Astrocyte (in vitro differentiated cells and primary cell): Measurements from ENCODE around the gene COMT. TPM values are rescaled to one million over a fixed set of nuclear protein-coding genes. Genes with fewer than 3 reads are reported as not detected.

ENCODE experiments used
- DNase-seq: peaks from one replicate; pipeline ENCODE4 v3.0.0-alpha.2; 2010; ENCODE audit warnings: low read depth
- FAIRE-seq: peaks from 2 replicates; lab custom pipeline; 2011; peaks lifted over from hg19 to GRCh38; lab: Jason Lieb, UNC
- H2AFZ ChIP-seq: 2 replicates; pipeline ENCODE4 v1.6.0; 2012; ENCODE audit warnings: low read depth, low read length, inconsistent platforms
- H3K27ac ChIP-seq: 2 replicates; pipeline ENCODE4 v1.5.1; 2011; ENCODE audit warnings: low read depth, low read length, inconsistent platforms
- H3K27me3 ChIP-seq: 2 replicates; pipeline ENCODE4 v1.6.0; 2011; ENCODE audit warnings: low read length, inconsistent platforms; ENCODE audit not compliant: insufficient read depth
- H3K36me3 ChIP-seq: 2 replicates; pipeline ENCODE4 v1.5.1; 2011; ENCODE audit warnings: low read length, inconsistent platforms; ENCODE audit not compliant: insufficient read depth
- H3K4me1 ChIP-seq: 2 replicates; pipeline ENCODE4 v1.5.1; 2011; ENCODE audit warnings: low read length, inconsistent platforms; ENCODE audit not compliant: insufficient read depth
- H3K4me2 ChIP-seq: 2 replicates; pipeline ENCODE4 v1.6.0; 2012; ENCODE audit warnings: low read length, inconsistent platforms
- H3K4me3 ChIP-seq: 2 replicates; pipeline ENCODE4 v1.5.1; 2011; ENCODE audit warnings: low read depth, mild to moderate bottlenecking, low read length, inconsistent platforms; ENCODE audit not compliant: insufficient read depth
- H3K79me2 ChIP-seq: 2 replicates; pipeline ENCODE4 v1.6.0; 2012; ENCODE audit warnings: mild to moderate bottlenecking, low read length, inconsistent platforms; ENCODE audit not compliant: insufficient read depth
- H3K9ac ChIP-seq: 2 replicates; pipeline ENCODE4 v1.6.0; 2012; ENCODE audit warnings: mild to moderate bottlenecking, low read length, inconsistent platforms
- H3K9me3 ChIP-seq: 2 replicates; pipeline ENCODE4 v1.5.1; 2012; ENCODE audit warnings: low read depth, mild to moderate bottlenecking, low read length, inconsistent platforms; ENCODE audit not compliant: insufficient read depth
- H4K20me1 ChIP-seq: 2 replicates; pipeline ENCODE4 v1.6.0; 2012; ENCODE audit warnings: low read length, inconsistent platforms; ENCODE audit not compliant: insufficient read depth
- H3K27ac Mint-ChIP-seq: one replicate; pipeline ENCODE4 v1.8.0; 2021; ENCODE audit warnings: mild to moderate bottlenecking, mixed read lengths; ENCODE audit not compliant: unreplicated experiment
- H3K27me3 Mint-ChIP-seq: one replicate; pipeline ENCODE4 v1.8.0; 2021; ENCODE audit warnings: low read depth, mixed read lengths; ENCODE audit not compliant: unreplicated experiment
- H3K36me3 Mint-ChIP-seq: one replicate; pipeline ENCODE4 v1.8.0; 2021; ENCODE audit warnings: low read depth, mixed read lengths; ENCODE audit not compliant: unreplicated experiment
- H3K4me1 Mint-ChIP-seq: one replicate; pipeline ENCODE4 v1.8.0; 2021; ENCODE audit warnings: low read depth, mixed read lengths; ENCODE audit not compliant: unreplicated experiment
- H3K4me3 Mint-ChIP-seq: one replicate; pipeline ENCODE4 v1.8.0; 2021; ENCODE audit warnings: mild to moderate bottlenecking, moderate library complexity, mixed read lengths; ENCODE audit not compliant: unreplicated experiment
- H3K9me3 Mint-ChIP-seq: one replicate; pipeline ENCODE4 v1.8.0; 2021; ENCODE audit warnings: mild to moderate bottlenecking, mixed read lengths; ENCODE audit not compliant: unreplicated experiment
- EZH2 ChIP-seq: IDR thresholded peaks from 2 replicates; pipeline ENCODE4 v1.6.1; 2012; ENCODE audit warnings: mild to moderate bottlenecking, low read length, inconsistent platforms; ENCODE audit not compliant: insufficient read depth
- total RNA-seq: library from RNA; stranded (reverse); gene quantifications from 2 replicates; pipeline ENCODE4 v1.2.1, GENCODE V29; 2021
- TF ChIP-seq, protein P1 (sequence below): IDR thresholded peaks from 2 replicates; pipeline ENCODE4 v1.5.1; 2011; ENCODE audit warnings: low read depth, mild to moderate bottlenecking, inconsistent platforms, low read length, moderate library complexity; ENCODE audit not compliant: insufficient read depth

Gene COMT
- total RNA-seq, 1 donor from 2014 or later = 116 TPM

DNA sequence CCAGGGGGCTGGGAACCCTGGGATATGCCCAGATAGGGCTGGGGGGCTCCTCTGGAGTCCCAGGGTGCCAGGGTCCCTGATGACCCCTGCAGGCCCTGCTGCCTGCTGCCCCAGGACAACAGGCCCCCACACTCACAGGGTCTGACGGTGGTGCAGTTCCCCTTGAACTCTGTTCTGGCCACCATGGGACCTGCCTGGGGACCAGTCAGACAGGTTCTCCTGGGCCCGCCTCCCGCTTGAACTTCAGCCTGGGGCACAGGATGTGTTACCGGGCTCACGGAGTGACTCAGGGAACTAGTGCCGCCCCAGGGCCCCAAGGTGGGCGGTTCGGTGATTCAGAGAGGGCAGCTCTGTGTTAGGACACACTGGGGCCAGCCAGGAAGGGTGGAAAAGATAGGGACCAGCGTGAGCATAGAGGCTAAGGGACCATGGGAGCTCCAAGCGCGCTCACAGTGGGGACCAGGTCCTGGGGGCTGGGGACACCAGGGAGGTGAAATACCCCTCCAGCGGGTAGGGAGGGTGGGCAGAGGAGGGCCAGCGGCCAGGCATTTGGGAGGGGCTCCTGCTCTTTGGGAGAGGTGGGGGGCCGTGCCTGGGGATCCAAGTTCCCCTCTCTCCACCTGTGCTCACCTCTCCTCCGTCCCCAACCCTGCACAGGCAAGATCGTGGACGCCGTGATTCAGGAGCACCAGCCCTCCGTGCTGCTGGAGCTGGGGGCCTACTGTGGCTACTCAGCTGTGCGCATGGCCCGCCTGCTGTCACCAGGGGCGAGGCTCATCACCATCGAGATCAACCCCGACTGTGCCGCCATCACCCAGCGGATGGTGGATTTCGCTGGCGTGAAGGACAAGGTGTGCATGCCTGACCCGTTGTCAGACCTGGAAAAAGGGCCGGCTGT, 21.6 kb downstream of the COMT start:
- Histone ChIP-seq H3K4me2 (peak overlapping the region; percentile 55), H3K36me3 (peaks cover 5% of the 10 kb centered on the region), H2AFZ (no peak overlapping the region), H3K4me1 (peaks cover 27% of the 10 kb centered on the region), H3K4me3 (no peak overlapping the region), H3K9ac (peak overlapping the region; percentile 39), H3K27ac (peak overlapping the region; percentile 30), H3K27me3 (no peaks in the 10 kb centered on the region), H3K9me3 (no peaks in the 10 kb centered on the region), H3K79me2 (no peaks in the 10 kb centered on the region), H4K20me1 (peaks cover 64% of the 10 kb centered on the region)
- Mint-ChIP-seq H3K27me3 (no peaks in the 10 kb centered on the region), H3K9me3 (no peaks in the 10 kb centered on the region), H3K36me3 (peaks cover 8% of the 10 kb centered on the region), H3K27ac (no peak overlapping the region), H3K4me3 (no peak overlapping the region), H3K4me1 (peaks cover 14% of the 10 kb centered on the region)
- TF ChIP-seq, protein P1, sequence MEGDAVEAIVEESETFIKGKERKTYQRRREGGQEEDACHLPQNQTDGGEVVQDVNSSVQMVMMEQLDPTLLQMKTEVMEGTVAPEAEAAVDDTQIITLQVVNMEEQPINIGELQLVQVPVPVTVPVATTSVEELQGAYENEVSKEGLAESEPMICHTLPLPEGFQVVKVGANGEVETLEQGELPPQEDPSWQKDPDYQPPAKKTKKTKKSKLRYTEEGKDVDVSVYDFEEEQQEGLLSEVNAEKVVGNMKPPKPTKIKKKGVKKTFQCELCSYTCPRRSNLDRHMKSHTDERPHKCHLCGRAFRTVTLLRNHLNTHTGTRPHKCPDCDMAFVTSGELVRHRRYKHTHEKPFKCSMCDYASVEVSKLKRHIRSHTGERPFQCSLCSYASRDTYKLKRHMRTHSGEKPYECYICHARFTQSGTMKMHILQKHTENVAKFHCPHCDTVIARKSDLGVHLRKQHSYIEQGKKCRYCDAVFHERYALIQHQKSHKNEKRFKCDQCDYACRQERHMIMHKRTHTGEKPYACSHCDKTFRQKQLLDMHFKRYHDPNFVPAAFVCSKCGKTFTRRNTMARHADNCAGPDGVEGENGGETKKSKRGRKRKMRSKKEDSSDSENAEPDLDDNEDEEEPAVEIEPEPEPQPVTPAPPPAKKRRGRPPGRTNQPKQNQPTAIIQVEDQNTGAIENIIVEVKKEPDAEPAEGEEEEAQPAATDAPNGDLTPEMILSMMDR = no peak
- TF ChIP-seq EZH2 = no peak
- DNase-seq (peak; percentile 21), FAIRE-seq (no peak)

DNA sequence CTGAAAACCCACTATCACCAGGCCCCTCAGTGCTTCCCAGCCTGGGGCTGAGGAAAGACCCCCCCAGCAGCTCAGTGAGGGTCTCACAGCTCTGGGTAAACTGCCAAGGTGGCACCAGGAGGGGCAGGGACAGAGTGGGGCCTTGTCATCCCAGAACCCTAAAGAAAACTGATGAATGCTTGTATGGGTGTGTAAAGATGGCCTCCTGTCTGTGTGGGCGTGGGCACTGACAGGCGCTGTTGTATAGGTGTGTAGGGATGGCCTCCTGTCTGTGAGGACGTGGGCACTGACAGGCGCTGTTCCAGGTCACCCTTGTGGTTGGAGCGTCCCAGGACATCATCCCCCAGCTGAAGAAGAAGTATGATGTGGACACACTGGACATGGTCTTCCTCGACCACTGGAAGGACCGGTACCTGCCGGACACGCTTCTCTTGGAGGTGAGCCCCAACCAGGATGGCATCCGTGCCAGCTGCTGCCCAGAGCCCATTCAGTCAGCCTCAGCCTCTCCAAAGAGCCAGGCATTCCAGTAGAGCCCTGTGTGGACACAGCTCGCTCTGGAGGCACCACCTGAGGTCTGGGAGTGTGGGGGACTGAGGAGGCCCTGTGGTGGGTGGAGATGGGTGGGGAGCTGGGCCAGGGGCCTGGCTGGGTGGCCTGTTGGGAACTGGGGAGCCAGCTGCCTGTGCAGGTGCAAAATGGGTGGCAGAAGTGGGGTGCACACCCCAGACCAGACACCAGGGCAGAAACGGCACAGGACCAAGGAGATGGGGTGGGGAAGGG, 22.5 kb downstream of the COMT start:
- Histone ChIP-seq H3K27ac (no peak overlapping the region), H3K4me2 (no peak overlapping the region), H4K20me1 (peaks cover 61% of the 10 kb centered on the region), H3K9me3 (no peaks in the 10 kb centered on the region), H3K4me1 (peaks cover 22% of the 10 kb centered on the region), H2AFZ (no peak overlapping the region), H3K4me3 (no peak overlapping the region), H3K9ac (no peak overlapping the region), H3K79me2 (no peaks in the 10 kb centered on the region), H3K27me3 (no peaks in the 10 kb centered on the region), H3K36me3 (peaks cover 5% of the 10 kb centered on the region)
- H3K36me3 Mint-ChIP-seq = peaks cover 8% of the 10 kb centered on the region
- FAIRE-seq (no peak), DNase-seq (no peak)
- H3K9me3 Mint-ChIP-seq = no peaks in the 10 kb centered on the region
- H3K4me1 Mint-ChIP-seq = peaks cover 9% of the 10 kb centered on the region
- H3K27ac Mint-ChIP-seq = no peak overlapping the region
- no peaks in the 10 kb centered on the region for H3K27me3 Mint-ChIP-seq
- TF ChIP-seq EZH2 = no peak
- TF ChIP-seq, protein P1 = no peak
- no peak overlapping the region for H3K4me3 Mint-ChIP-seq
